Activated naive CD4-positive, alpha-beta T cell treated with Interleukin-2 at 50 U/mL for 16 hours (primary cell): ENCODE results near the gene SIDT1.

Source experiments
- DNase-seq: peaks from one replicate; pipeline ENCODE4 v3.0.0-alpha.2; 2020

SIDT1 gene

DNA sequence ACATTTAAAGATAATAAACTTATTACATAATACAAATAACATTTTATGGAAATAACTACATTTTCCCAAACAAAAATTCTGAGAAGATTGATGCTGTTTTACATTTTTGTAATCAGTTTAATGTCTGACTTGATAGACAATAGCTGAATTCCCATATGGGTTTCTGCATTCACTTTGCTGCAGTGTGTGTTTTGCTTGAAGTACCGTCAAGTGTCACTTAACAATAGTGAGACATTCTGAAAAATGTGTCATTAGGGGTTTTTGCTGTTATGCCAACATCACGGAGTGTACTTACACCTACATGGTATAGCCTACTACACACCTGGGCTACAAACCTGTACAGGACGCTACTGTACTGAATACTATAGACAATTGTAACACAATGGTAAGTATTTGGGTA lies 106.6 kb downstream of the SIDT1 start:
- DNase-seq: no peak

DNA sequence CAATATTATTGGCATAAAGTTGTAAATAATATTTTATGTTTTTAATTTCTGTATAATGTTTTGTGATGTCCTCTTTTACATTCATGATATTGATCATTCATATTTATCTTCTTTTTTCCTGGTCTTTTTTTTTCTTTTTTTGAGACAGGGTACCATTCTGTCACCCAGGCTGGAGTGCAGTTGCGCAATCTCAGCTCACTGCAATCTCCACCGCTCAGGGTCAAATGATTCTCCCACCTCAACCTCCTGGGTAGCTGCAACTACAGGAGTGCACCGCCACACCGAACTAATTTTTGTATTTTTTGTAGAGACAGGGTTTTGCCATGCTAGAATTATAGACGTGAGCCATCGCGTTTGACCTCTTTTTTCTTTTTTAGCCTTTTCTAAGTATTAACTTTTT lies 111.2 kb downstream of the SIDT1 start:
- no peak for DNase-seq

DNA sequence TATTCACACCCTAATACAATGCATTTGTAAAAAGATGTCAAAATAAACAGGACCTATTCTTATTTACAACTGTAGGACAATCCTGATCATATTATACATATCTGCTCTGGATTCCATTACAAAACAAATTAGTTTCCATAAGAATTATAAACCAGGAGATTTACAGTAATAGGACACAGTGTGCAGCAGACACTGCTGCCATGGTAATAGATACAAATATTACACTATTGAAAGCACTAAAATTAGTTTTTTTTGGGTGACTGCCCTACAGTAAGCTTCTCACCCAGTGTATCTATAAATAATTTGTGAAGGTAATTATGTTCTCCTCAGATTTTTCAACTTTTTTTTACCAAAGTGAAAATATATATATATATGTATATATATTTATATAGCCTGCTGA lies 116.2 kb downstream of the SIDT1 start:
- DNase-seq: no peak

DNA sequence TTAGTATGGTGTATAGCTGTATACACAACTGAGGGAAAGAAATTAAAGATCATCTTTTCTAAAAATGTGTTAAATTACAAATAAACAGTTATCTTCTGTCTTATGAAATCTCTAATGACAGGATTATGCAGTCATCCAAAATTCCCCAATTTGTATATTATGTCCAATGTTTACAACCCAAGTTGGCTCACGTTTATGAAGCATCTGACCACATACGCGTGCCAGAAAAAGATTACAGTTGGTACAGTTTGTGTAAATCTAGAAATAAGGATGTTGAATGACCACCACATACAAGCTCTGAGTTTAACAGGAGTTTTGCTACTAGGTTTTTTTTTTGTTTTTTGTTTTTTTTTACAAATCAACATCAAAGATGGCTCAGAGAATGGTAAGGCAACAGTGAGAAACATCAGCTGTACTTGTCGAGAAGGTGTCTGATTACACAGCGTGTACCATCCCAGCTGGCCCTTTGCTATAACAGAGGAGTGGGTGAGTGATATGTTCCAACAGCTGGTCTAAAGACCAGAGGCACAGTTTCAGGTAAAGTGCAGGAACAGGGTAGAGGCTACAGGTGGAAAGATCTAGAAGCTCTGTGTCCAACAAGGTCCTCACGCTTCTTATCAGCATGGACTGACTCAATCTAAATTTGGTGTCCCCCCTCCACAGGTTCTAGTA lies 117.0 kb downstream of the SIDT1 start:
- DNase-seq: no peak

DNA sequence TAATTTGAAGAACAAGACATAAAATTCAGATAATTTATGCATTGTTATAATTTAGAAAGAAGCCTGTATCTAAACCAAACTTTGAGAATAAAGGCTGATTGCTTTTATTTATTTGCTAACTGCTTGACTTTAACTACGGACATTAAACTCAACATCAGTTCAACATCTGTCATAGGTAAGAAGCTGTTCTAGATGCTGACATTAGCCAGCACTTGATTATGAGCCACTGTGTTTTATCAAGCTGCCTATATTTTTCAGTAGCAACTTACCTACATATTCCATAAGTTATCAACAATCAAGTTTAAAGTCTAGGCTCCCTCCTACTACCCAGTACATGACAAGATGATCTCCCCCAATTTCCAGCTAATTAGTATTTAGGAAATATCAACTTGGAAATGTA lies 122.0 kb downstream of the SIDT1 start:
- DNase-seq: no peak

DNA sequence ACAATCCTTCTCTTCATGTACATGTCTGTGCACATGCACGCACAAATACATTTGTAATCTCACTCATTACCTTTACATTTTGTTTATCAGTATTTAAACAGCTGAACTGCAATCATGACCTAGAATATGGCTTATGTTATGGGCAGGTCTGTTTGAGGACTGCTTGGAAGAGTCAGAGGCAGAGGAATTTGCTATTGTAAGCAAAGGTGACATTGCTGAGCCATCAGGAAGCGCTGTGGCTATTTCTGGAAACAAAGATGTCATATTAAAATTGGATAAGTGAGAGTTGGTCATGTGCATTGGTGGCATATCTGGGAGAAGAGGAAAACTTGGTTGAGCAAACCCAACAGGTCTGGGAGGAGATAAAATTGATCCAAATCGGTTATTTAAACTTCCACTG lies 122.5 kb downstream of the SIDT1 start:
- DNase-seq: no peak

DNA sequence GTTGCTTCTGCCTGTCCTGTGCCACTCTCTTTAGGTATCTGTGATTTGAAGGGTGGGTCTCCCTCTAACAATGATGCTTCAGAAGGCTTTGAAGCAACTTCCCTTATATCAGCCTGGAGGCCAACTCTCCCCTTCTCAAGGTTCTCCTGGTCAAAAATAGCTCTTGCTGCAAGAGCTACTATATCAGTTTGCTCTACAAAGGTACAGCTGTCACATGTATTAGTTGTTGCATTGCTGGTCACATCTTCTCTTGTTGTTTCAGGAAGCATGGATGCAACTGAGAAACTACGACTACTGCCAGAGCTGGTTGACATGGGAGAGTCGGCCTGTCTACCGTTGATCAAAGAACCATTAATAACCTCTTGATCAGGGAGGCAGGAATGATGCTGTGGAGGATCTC lies 125.8 kb downstream of the SIDT1 start:
- no peak for DNase-seq

DNA sequence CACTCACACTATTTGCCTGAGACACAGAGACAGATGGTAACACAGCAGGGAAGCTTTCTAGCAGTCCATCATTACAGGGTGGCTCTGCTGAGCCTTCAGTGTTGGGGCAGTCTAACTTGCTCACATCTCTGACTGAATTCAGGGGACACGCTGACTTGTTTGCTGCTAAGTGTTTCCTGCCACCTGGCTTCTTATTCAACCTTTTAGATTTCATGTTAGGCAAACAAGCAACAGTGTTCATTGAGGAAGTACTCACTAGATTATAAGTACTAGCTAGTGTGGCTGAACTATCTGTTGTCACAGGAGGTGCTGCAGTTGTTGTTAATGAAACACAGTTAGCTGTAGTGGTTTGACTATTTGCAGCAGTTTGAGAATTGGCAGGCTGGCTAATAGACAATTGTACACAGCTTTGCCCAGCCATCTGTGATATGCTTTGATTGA lies 126.8 kb downstream of the SIDT1 start:
- no peak for DNase-seq

DNA sequence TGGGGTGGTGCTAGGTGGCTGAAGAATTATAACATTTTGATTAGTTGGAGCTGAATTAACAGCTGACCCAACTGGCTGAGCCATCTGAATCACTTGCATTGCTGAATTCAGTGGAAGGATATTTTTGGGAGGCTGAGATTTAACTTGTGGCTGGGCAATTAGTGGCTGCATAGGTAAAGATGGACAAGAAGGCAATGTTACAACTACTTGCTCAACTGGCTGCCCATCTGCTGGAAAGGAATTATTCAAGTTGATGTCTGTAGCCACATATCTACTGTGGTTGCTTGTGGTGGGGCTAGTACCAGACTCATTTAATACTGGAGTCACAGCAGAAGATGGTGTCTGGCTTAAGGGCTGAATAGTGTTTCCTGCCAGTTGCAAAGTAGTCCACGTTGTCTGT lies 127.6 kb downstream of the SIDT1 start:
- DNase-seq: no peak

DNA sequence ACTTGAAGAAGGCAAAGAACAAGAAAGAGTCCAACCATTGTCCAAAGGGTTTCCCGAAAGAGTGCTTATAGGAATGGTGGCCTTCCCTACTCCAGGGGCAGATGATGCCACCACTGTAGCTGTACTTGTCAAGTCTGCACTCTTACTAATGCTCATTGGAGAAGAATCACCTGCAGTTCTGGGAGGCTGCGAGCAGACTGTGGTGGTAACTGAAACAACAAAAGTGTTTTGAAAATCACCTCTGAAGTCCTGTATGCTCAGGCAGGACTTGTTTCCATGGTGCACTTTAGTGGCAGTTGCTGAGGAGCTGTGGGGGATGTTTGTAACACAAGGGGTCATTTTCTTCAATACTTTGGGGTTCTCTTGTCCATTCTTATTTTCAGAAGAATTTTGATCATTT lies 128.1 kb downstream of the SIDT1 start:
- no peak for DNase-seq

DNA sequence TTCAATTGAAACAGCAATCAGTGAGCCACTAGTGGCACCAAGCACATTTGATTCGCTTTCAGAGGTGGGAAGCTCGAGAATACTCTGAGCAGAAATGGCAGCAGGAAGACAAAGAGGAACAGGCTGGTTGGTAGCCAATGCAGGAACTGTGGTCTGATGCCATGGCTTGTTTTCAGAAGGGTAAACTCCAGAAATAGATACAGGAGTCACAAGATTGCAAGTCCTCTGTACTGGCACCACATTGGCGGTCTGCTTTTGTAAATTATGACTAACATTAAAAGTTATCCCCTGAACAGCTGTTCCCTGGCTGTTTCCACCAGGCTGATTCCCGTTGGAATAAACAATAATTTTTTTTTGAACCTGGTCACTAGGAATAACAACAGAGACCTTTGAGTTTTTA lies 128.5 kb downstream of the SIDT1 start:
- DNase-seq: no peak

DNA sequence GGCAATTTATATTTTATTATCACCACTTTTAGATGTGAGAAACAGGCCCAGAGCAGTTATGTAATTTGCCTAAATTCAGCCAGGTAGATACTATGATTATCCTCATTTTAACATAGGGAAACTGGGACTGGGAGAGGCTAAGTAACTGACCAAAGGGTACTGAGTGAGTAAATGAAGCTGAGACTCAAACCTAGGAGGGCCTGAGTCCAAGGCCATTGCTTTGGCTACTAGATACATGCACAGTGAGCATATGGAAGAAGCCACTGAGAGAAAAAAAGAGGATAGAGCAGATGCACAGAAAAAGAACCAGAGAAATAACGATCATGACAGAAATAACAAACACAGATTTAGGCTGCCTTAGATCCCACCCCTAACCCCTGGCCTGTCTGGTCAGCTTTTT lies 130.5 kb downstream of the SIDT1 start:
- DNase-seq: no peak

DNA sequence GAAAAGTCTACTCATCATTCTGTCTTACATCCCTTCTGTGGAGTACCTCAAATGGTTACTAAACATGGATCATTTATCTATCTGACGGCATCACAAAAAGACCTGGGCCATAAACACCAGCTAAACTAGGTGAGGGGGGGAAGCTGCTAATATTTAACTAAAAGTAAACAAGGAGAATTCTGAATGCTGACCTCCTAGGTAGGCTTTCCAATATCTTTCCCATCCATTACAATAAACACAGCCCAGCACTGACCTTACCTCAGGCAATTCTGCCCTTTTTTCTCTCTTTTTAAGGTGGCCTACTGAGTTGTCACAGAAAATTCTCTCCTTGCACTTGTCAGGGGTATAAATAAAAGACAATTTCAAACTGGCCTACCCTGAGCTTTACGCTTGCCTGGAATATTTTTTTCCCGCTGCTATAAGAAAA lies 131.0 kb downstream of the SIDT1 start:
- no peak for DNase-seq

DNA sequence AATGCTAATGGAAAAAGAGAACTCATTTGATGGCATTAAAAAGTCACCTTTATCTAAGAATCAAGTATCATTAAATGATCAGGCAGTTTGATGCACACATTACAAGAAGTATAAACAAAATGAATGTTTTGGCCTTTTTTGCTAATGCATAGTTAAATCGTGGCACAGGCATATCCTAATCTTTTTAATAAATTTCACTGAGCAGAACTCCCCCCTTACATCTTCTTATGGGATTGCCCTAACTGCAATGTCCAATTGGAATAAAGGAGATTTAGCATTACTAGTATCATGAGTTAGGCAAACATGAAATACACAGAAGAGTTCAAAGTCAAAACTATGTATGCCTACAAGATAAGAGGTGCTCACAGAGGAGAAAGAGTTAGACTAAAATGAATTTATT lies 131.4 kb downstream of the SIDT1 start:
- DNase-seq: no peak

DNA sequence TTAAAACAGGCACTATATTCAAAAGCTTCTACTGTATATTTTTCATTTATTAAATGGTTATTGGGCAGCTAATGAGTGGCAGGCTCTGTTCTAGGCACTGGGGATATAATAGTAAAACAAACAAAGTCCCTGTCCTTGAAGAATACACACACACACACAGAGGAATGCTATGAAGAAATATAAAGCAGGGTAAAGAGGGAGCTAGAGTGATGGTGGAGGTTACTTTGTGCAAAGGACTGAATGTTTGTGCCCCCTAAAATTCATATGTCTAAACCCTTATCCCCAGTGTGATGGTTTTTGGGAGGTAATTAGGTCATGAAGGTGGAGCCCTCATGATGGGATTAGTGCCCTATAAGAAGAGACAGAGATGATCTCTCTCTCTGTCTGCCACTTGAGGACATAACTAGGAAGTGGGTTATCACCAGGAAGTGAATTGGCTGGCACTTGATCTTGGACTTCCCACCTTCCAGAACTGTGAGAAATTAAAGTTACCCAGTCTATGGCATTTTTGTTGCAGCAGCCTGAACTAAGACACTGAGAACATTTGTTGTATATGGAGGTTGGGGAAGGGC lies 132.3 kb downstream of the SIDT1 start:
- DNase-seq: no peak

DNA sequence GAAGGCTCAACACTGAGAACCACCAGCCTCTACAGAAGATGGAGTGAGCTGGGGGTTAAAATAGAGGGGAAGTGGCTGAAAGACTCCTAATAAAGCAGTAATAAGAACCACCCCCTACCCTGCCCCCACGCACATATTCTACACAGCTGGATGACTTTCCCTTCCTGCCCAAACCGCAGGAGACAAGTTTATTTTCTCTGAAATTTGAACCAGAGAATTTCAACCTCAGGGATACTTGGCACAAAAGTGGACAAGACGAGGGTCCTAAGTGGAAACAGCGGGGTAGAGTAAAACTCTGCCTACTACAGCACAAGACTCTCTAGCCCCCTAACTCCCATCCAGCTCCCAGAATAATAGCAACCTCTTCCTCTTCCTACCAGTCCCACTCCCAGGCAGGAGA lies 135.7 kb downstream of the SIDT1 start:
- DNase-seq: no peak

DNA sequence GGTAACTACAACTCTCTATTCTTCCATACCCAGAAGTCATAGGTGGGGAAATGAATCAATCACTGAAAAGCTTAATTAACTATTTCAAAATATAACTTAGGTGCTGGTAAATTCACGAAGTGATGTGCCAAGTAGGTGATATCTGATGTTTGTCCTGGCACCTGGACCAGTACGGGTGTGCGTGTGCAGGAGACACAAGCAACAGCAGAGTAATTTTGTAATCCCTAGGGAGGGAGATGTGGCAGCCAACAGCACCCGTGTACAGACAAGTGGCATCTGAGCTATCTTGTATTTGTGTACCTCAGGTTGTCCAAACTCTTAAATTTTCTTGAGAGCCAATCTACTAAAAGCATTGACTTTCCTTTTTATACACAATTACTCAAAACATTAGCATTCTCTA lies 141.2 kb downstream of the SIDT1 start:
- no peak for DNase-seq

DNA sequence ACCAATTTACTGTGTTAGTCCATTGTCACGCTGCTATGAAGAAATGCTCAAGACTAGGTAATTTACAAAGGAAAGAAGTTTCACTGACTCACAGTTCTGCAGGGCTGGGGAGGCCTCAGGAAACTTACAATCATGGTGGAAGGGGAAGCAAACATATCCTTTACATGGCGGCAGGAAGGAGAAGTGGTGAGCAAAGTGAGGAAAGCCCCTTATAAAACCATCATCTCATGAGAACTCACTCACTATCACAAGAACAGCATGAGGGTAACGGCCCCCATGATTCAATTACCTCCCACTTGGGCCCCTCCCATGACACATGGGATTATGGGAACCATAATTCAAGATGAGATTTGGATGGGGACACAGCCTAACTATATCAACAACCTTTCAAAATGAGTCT lies 143.9 kb downstream of the SIDT1 start:
- no peak for DNase-seq

DNA sequence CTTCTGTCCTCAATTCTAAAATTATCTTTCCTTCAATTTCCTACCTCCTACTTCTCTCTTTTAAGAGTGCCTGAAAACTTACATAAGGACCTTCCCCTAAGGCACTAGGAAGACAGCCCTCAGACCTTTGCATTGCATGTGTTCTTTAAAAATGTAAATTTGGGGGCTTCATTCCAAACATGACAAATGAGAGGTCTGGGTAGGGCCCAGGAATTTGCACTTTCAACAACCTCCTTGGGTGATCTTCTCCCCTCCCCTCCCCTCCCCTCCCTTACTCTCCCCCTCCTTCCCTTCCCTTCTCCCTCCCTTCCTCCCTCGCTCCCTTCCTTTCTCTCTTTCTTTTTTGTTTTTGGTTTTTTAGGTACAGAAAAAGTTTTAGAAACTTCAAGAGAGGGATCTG lies 145.4 kb downstream of the SIDT1 start:
- no peak for DNase-seq

DNA sequence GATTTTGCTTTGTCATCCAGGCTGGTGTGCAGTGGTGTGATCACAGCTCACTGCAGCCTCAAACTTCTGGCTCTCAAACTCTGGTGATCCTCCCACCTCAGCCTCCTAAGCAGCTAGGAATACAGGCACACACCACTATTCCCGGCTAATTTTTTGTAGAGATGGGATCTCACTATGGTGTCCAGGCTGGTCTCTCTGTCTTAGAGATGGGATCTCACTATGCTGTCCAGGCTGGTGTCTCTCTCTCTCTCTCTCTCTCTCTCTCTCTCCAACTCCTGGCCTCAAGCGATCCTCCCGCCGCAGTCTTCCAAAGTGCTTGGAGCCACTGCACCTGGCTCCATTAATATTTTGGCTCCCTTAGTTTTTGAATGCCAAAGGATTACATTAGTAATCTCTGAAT lies 146.4 kb downstream of the SIDT1 start:
- DNase-seq: no peak
